ENCODE measurements around the gene MYL11. TPM values are rescaled to one million over a fixed set of nuclear protein-coding genes. Genes with fewer than 3 reads are reported as not detected.
A peak's percentile ranks its signal among the peaks of the same experiment; 100 is the strongest.

MYL11 gene
- total RNA-seq, 1 donor from 2014 or later = not detected

GRCh38 chr16:30370456-30371247 lies 4.0 kb upstream of the MYL11 start, which contains the start of gene TBC1D10B:
Gene TBC1D10B (minus strand): TSS chr16:30370494. CDS start chr16:30370183, 311 bp downstream.
- DNase-seq (ENCODE audit: low read depth) = peak; percentile 100

DNA sequence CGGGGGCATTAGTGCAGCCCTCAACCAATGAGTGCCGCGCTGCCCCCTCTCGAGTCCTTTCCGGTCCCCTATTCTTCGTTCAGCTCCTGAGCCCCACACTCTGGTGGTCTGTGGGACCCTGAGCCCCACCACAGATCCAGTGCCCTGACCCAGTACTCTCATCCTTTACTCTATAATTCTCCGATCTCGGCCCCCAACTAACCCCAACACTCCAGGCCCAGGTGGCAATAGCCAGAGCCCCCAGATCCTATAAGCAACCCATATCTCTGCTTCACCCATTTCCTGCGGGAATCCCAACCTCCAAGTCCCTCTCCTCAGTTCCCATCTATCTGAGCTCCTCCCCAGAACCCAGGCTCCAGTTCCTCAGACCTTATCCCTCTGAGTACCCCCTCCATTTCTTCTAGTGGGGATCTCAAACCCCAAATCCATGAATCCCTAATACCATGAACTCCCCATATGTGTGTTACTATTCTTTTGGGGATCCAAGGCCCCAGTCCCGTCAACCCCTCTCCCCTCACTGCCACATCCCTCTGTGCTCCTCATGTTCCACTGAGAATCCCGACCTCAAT lies 3.3 kb upstream of the MYL11 start:
- Mint-ChIP-seq H3K27me3 (ENCODE audit: low read depth, unreplicated experiment) (no peaks in the 10 kb centered on the region), H3K27ac (ENCODE audit: unreplicated experiment) (peak overlapping the region; percentile 94), H3K4me1 (ENCODE audit: low read depth, unreplicated experiment) (peaks cover 26% of the 10 kb centered on the region), H3K9me3 (ENCODE audit: unreplicated experiment) (no peaks in the 10 kb centered on the region), H3K36me3 (ENCODE audit: low read depth, unreplicated experiment) (peaks cover 4% of the 10 kb centered on the region), H3K4me3 (ENCODE audit: unreplicated experiment) (peak overlapping the region; percentile 89)
- Histone ChIP-seq H3K27ac (ENCODE audit: low read depth, low read length) (peak overlapping the region; percentile 58), H3K79me2 (ENCODE audit: insufficient read depth, low read length) (peaks cover 37% of the 10 kb centered on the region), H3K4me2 (ENCODE audit: low read length) (peak overlapping the region; percentile 88), H3K4me1 (ENCODE audit: insufficient read depth, low read length) (peaks cover 20% of the 10 kb centered on the region), H3K9me3 (ENCODE audit: insufficient read depth, low read depth, low read length) (no peaks in the 10 kb centered on the region), H3K27me3 (ENCODE audit: insufficient read depth, low read length) (no peaks in the 10 kb centered on the region), H4K20me1 (ENCODE audit: insufficient read depth, low read length) (peaks cover 33% of the 10 kb centered on the region), H3K4me3 (ENCODE audit: insufficient read depth, low read depth, low read length) (peak overlapping the region; percentile 62), H2AFZ (ENCODE audit: low read depth, low read length) (peak overlapping the region; percentile 68), H3K9ac (ENCODE audit: low read length) (peak overlapping the region; percentile 64), H3K36me3 (ENCODE audit: insufficient read depth, low read length) (peaks cover 3% of the 10 kb centered on the region)
- DNase-seq (ENCODE audit: low read depth) = no peak
- TF ChIP-seq EZH2 (IDR thresholded peaks at IDR 0.05; ENCODE audit: insufficient read depth, low read length) = no peak
- TF ChIP-seq, protein P1, sequence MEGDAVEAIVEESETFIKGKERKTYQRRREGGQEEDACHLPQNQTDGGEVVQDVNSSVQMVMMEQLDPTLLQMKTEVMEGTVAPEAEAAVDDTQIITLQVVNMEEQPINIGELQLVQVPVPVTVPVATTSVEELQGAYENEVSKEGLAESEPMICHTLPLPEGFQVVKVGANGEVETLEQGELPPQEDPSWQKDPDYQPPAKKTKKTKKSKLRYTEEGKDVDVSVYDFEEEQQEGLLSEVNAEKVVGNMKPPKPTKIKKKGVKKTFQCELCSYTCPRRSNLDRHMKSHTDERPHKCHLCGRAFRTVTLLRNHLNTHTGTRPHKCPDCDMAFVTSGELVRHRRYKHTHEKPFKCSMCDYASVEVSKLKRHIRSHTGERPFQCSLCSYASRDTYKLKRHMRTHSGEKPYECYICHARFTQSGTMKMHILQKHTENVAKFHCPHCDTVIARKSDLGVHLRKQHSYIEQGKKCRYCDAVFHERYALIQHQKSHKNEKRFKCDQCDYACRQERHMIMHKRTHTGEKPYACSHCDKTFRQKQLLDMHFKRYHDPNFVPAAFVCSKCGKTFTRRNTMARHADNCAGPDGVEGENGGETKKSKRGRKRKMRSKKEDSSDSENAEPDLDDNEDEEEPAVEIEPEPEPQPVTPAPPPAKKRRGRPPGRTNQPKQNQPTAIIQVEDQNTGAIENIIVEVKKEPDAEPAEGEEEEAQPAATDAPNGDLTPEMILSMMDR (IDR thresholded peaks at IDR 0.05; ENCODE audit: insufficient read depth, low read depth, low read length) = no peak
- FAIRE-seq = no peak

More at GRCh38 chr16:30370456-30371247, 4.0 kb upstream of the MYL11 start, which contains the start of gene TBC1D10B:
- H3K4me3 ChIP-seq (ENCODE audit: insufficient read depth, low read depth, low read length) = peak within 1 kb of the TSS; percentile 76
- H3K9ac ChIP-seq (ENCODE audit: low read length) = peak within 1 kb of the TSS; percentile 85
- TF ChIP-seq EZH2 (IDR thresholded peaks at IDR 0.05; ENCODE audit: insufficient read depth, low read length) = peak; percentile 42
- TF ChIP-seq, protein P1 (IDR thresholded peaks at IDR 0.05; ENCODE audit: insufficient read depth, low read depth, low read length) = peak; percentile 3
- peak; percentile 98 for FAIRE-seq
- H3K9me3 Mint-ChIP-seq (ENCODE audit: unreplicated experiment) = no peaks in the 10 kb centered on the region
- peak within 1 kb of the TSS; percentile 58 for H3K27ac ChIP-seq (ENCODE audit: low read depth, low read length)
- peak within 1 kb of the TSS; percentile 68 for H2AFZ ChIP-seq (ENCODE audit: low read depth, low read length)
- peaks cover 39% of the 10 kb centered on the region for H4K20me1 ChIP-seq (ENCODE audit: insufficient read depth, low read length)
- no peaks in the 10 kb centered on the region for H3K27me3 Mint-ChIP-seq (ENCODE audit: low read depth, unreplicated experiment)
- peak within 1 kb of the TSS; percentile 99 for H3K4me2 ChIP-seq (ENCODE audit: low read length)
- peaks cover 3% of the 10 kb centered on the region for H3K36me3 ChIP-seq (ENCODE audit: insufficient read depth, low read length)
- peaks cover 20% of the 10 kb centered on the region for H3K4me1 ChIP-seq (ENCODE audit: insufficient read depth, low read length)
- H3K9me3 ChIP-seq (ENCODE audit: insufficient read depth, low read depth, low read length) = no peaks in the 10 kb centered on the region
- no peaks in the 10 kb centered on the region for H3K27me3 ChIP-seq (ENCODE audit: insufficient read depth, low read length)
- H3K4me1 Mint-ChIP-seq (ENCODE audit: low read depth, unreplicated experiment) = peaks cover 26% of the 10 kb centered on the region
- peaks cover 44% of the 10 kb centered on the region for H3K79me2 ChIP-seq (ENCODE audit: insufficient read depth, low read length)
- H3K4me3 Mint-ChIP-seq (ENCODE audit: unreplicated experiment) = peak within 1 kb of the TSS; percentile 89
- H3K27ac Mint-ChIP-seq (ENCODE audit: unreplicated experiment) = peak within 1 kb of the TSS; percentile 94
- H3K36me3 Mint-ChIP-seq (ENCODE audit: low read depth, unreplicated experiment) = peaks cover 6% of the 10 kb centered on the region
